Hepatocyte (in vitro differentiated cells): ENCODE measurements around the gene CISD3. TPM values are rescaled to one million over a fixed set of nuclear protein-coding genes. Genes with fewer than 3 reads are reported as not detected.

ENCODE experiments used
- DNase-seq: peaks from one replicate; pipeline ENCODE4 v3.0.0-alpha.2; 2016; ENCODE audit warnings: low spot score
- H2AFZ ChIP-seq: fragments of 200-600 bp; sonication (generic); 2 replicates; pipeline ENCODE4 v1.6.0; 2016; ENCODE audit warnings: antibody characterized with exemption, mild to moderate bottlenecking
- H3K27ac ChIP-seq: fragments of 200-600 bp; sonication (generic); 2 replicates; pipeline ENCODE4 v1.5.1; 2016; ENCODE audit warnings: mild to moderate bottlenecking
- H3K27me3 ChIP-seq: fragments of 200-600 bp; sonication (generic); 2 replicates; pipeline ENCODE4 v1.6.1; 2016
- H3K36me3 ChIP-seq: fragments of 200-600 bp; sonication (generic); replicated peaks from 2 replicates; pipeline ENCODE4 v1.5.1; 2016; ENCODE audit warnings: low read depth; ENCODE audit not compliant: insufficient read depth
- H3K4me1 ChIP-seq: fragments of 200-600 bp; sonication (generic); 2 replicates; pipeline ENCODE4 v1.5.1; 2016; ENCODE audit warnings: mild to moderate bottlenecking, moderate library complexity; ENCODE audit not compliant: insufficient read depth
- H3K4me2 ChIP-seq: fragments of 200-600 bp; sonication (generic); 2 replicates; pipeline ENCODE4 v1.6.0; 2016
- H3K4me3 ChIP-seq: fragments of 200-600 bp; sonication (generic); 2 replicates; pipeline ENCODE4 v1.5.1; 2016; ENCODE audit warnings: mild to moderate bottlenecking
- H3K79me2 ChIP-seq: fragments of 200-600 bp; sonication (generic); 2 replicates; pipeline ENCODE4 v1.6.0; 2017; ENCODE audit warnings: mild to moderate bottlenecking
- H3K9me2 ChIP-seq: fragments of 200-600 bp; sonication (generic); replicated peaks from 2 replicates; pipeline ENCODE4 v1.6.0; 2017; ENCODE audit warnings: mild to moderate bottlenecking; ENCODE audit not compliant: insufficient read depth
- H3K9me3 ChIP-seq: fragments of 200-600 bp; sonication (generic); 2 replicates; pipeline ENCODE4 v1.5.1; 2016; ENCODE audit warnings: low read depth, mild to moderate bottlenecking
- H4K20me1 ChIP-seq: fragments of 200-600 bp; sonication (generic); 2 replicates; pipeline ENCODE4 v1.6.0; 2016; ENCODE audit warnings: mild to moderate bottlenecking; ENCODE audit not compliant: insufficient read depth, poor library complexity, severe bottlenecking
- EZH2 ChIP-seq: fragments of 200-600 bp; sonication (generic); IDR thresholded peaks from 2 replicates; pipeline ENCODE4 v1.6.1; 2016; ENCODE audit warnings: antibody characterized with exemption, mild to moderate bottlenecking, borderline replicate concordance
- EZH2phosphoT487 ChIP-seq: fragments of 200-600 bp; sonication (generic); IDR thresholded peaks from one replicate; pipeline ENCODE4 v1.6.1; 2018; ENCODE audit warnings: antibody characterized with exemption, mild to moderate bottlenecking, low read depth, moderate library complexity; ENCODE audit not compliant: unreplicated experiment, severe bottlenecking
- WGBS: methylation state at CpG from one replicate; pipeline ENCODE4 v1.1.6; 2016; ENCODE audit warnings: low lambda C conversion rate; ENCODE audit errors: missing lambda C conversion rate; 5-methylcytosine and 5-hydroxymethylcytosine counted together
- polyA plus RNA-seq: library from polyadenylated mRNA; unstranded; fragments of >200 nt; fragmentation: Nextera tagmentation; extraction: Ambion mirVana; gene quantifications from 2 replicates; pipeline ENCODE4 v1.2.1, GENCODE V29; 2016
- total RNA-seq: library from RNA; depleted of rRNA; stranded (reverse); fragments of >200 nt; gene quantifications from 2 replicates; pipeline ENCODE4 v1.2.3, GENCODE V29; 2014
- TF ChIP-seq, protein P1 (sequence below): fragments of 200-600 bp; sonication (generic); IDR thresholded peaks from 2 replicates; pipeline ENCODE4 v1.5.1; 2016; ENCODE audit warnings: antibody characterized with exemption, mild to moderate bottlenecking; ENCODE audit not compliant: poor library complexity

Gene CISD3
- total and polyA plus RNA-seq, 2 experiments from 2014 or later = 5.0 to 37.0 TPM

- Histone ChIP-seq H3K9me2 (no peaks in the 10 kb centered on the region), H3K9me3 (no peaks in the 10 kb centered on the region), H3K27ac (no peak overlapping the region), H3K4me2 (no peak overlapping the region), H3K4me1 (no peaks in the 10 kb centered on the region), H3K4me3 (no peak overlapping the region), H2AFZ (no peak overlapping the region), H3K27me3 (no peaks in the 10 kb centered on the region), H4K20me1 (no peaks in the 10 kb centered on the region), H3K79me2 (no peaks in the 10 kb centered on the region), H3K36me3 (no peaks in the 10 kb centered on the region)
- 86% methylated on average over 5 of the region's 5 CpGs for WGBS
- TF ChIP-seq, protein P1, sequence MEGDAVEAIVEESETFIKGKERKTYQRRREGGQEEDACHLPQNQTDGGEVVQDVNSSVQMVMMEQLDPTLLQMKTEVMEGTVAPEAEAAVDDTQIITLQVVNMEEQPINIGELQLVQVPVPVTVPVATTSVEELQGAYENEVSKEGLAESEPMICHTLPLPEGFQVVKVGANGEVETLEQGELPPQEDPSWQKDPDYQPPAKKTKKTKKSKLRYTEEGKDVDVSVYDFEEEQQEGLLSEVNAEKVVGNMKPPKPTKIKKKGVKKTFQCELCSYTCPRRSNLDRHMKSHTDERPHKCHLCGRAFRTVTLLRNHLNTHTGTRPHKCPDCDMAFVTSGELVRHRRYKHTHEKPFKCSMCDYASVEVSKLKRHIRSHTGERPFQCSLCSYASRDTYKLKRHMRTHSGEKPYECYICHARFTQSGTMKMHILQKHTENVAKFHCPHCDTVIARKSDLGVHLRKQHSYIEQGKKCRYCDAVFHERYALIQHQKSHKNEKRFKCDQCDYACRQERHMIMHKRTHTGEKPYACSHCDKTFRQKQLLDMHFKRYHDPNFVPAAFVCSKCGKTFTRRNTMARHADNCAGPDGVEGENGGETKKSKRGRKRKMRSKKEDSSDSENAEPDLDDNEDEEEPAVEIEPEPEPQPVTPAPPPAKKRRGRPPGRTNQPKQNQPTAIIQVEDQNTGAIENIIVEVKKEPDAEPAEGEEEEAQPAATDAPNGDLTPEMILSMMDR = no peak
- no peak for TF ChIP-seq EZH2phosphoT487
- no peak for TF ChIP-seq EZH2
- DNase-seq = no peak
These were observed 42.9 kb upstream of the CISD3 start for GRCh38 chr17:38687286-38687685.

DNA sequence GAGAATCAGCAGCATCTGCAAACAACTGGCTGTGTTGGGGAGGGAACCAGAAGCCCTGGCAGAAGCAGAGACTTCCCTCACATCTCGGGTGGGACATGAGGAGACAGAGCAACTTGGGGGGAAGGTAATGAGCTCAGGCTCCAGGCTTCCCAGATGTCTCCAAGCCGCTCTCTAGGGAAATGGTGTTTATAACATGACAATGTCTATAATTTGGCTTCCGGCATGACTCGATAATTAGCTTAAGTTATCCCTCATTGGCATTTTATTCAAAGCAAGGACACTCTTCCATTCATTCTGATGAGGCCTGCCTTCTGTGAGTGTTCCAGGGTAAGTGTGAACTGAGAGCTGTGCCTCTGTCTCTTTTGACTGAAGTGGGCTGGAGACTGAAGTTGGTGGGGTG, 39.8 kb upstream of the CISD3 start:
- no peak overlapping the region for H3K4me2 ChIP-seq
- H4K20me1 ChIP-seq = no peaks in the 10 kb centered on the region
- H3K27ac ChIP-seq = no peak overlapping the region
- TF ChIP-seq EZH2phosphoT487 (no peak), EZH2 (no peak)
- TF ChIP-seq, protein P1 = no peak
- no peaks in the 10 kb centered on the region for H3K9me3 ChIP-seq
- H3K4me3 ChIP-seq = no peak overlapping the region
- no peaks in the 10 kb centered on the region for H3K9me2 ChIP-seq
- H3K36me3 ChIP-seq = no peaks in the 10 kb centered on the region
- H3K4me1 ChIP-seq = peaks cover 4% of the 10 kb centered on the region
- DNase-seq = no peak
- H3K79me2 ChIP-seq = no peaks in the 10 kb centered on the region
- WGBS = 78% methylated on average over 4 of the region's 4 CpGs
- no peaks in the 10 kb centered on the region for H3K27me3 ChIP-seq
- H2AFZ ChIP-seq = no peak overlapping the region

DNA sequence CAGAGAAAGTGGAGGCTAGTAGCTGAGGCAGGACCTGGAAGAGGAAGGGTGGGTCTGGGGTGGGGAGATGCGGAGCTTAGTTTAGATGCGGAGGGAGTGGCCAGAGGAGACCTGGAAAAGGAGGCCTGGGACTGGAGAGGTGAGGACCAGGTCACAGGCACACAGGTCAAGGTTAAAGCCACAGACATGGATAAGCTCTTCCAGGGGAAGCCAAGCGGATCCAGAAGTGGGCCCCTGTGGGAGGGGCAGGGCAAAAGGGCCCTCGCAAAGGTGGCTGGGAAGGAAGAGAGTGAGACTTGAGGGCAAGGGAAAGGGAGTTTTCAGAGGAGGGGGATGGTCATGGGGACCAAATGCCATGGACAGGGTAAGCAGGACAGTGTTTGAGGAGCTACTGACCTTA, 39.0 kb upstream of the CISD3 start:
- 74% methylated on average over 3 of the region's 4 CpGs for WGBS
- TF ChIP-seq EZH2 (no peak), EZH2phosphoT487 (no peak)
- TF ChIP-seq, protein P1 = no peak
- Histone ChIP-seq H3K27ac (no peak overlapping the region), H3K79me2 (no peaks in the 10 kb centered on the region), H3K36me3 (no peaks in the 10 kb centered on the region), H3K4me3 (no peak overlapping the region), H3K27me3 (no peaks in the 10 kb centered on the region), H3K4me2 (no peak overlapping the region), H3K9me3 (no peaks in the 10 kb centered on the region), H4K20me1 (no peaks in the 10 kb centered on the region), H3K9me2 (no peaks in the 10 kb centered on the region), H3K4me1 (peaks cover 4% of the 10 kb centered on the region), H2AFZ (no peak overlapping the region)
- no peak for DNase-seq
